ENCODE results near the gene STAT3.
A peak's percentile ranks its signal among the peaks of the same experiment; 100 is the strongest.
"Not testable (repeated sequence)": the region's sequence is repeated elsewhere in the genome, so short reads cannot be mapped to it uniquely, and the experiment has no call there.

The STAT3 gene

GRCh38 chr17:42322382-42323267 is 65.6 kb downstream of the STAT3 start:
- TF ChIP-seq, protein P1, sequence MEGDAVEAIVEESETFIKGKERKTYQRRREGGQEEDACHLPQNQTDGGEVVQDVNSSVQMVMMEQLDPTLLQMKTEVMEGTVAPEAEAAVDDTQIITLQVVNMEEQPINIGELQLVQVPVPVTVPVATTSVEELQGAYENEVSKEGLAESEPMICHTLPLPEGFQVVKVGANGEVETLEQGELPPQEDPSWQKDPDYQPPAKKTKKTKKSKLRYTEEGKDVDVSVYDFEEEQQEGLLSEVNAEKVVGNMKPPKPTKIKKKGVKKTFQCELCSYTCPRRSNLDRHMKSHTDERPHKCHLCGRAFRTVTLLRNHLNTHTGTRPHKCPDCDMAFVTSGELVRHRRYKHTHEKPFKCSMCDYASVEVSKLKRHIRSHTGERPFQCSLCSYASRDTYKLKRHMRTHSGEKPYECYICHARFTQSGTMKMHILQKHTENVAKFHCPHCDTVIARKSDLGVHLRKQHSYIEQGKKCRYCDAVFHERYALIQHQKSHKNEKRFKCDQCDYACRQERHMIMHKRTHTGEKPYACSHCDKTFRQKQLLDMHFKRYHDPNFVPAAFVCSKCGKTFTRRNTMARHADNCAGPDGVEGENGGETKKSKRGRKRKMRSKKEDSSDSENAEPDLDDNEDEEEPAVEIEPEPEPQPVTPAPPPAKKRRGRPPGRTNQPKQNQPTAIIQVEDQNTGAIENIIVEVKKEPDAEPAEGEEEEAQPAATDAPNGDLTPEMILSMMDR (IDR thresholded peaks at IDR 0.05; ENCODE audit: insufficient read depth, low read depth, low read length, missing control alignments): peak; percentile 100
- no peak overlapping the region for H3K4me3 ChIP-seq (ENCODE audit: low read depth, low read length)
- peak; percentile 96 for DNase-seq (ENCODE audit: low read depth)

DNA sequence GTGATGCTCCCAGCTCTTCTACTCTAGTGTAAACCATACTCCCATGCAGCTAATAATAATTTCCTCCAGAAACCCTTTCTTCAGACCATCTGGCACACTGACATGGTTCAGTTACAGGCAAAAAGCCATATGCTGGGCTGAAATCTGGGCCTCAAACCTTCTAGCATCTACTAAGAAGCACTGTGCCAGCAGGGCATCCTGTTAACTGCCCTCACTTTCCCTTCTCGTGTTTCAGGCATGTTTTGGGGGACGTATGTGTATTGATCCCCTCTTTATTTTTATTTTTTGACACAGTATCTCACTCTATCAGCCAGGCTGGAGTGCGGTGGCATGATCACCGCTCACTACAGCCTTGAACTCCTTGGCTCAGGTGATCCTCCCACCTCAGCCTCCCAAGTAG is 66.7 kb downstream of the STAT3 start:
- no peak for DNase-seq (ENCODE audit: low read depth)
- TF ChIP-seq, protein P1 (IDR thresholded peaks at IDR 0.05; ENCODE audit: insufficient read depth, low read depth, low read length, missing control alignments): no peak
- H3K4me3 ChIP-seq (ENCODE audit: low read depth, low read length): no peak overlapping the region

DNA sequence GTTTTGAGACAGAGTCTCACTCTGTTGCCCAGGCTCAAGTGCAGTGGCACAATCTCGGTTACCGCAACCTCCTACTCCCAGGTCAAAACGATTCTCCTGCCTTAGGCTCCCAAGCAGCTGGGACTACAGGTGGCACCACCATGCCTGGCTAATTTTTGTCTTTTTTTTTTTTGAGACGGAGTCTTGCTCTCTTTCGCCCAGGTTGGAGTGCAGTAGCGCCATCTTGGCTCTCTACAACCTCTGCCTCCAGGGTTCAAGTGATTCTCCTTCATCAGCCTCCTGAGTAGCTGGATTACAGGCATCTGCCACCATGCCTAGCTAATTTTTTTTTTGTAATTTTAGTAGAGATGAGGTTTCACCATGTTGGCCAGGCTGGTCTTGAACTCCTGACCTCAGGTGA is 70.3 kb downstream of the STAT3 start:
- H3K4me3 ChIP-seq (ENCODE audit: low read depth, low read length); DNase-seq (ENCODE audit: low read depth): not testable (repeated sequence)

DNA sequence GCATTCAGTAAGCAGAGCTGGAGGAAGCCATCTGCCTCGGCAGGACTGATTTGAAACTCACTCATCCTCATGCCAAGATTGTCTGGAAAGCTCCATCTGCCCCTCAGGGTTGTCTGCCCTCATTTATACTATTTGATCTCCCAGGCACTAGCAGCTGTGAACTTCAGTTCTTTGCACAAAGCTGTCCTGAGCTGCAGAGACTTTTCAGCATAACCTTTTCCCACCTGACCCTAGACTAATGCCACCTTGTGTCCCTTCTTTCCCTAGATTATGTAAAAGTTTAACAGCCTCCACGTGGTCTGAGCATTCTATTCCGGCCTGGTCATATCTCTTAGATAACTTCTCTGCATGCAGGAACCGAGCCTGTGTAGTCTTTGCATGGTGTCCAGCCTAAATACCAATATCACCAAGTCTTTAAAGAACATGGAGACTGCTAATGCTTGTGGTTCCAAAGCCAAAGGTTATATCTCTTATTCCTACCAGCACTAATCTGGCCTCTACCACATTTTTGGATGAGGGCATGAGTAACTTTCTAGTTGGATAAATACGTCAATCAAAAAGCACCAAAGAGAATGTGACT is 70.9 kb downstream of the STAT3 start:
- H3K4me3 ChIP-seq (ENCODE audit: low read depth, low read length): no peak overlapping the region
- TF ChIP-seq, protein P1 (IDR thresholded peaks at IDR 0.05; ENCODE audit: insufficient read depth, low read depth, low read length, missing control alignments): no peak
- no peak for DNase-seq (ENCODE audit: low read depth)

DNA sequence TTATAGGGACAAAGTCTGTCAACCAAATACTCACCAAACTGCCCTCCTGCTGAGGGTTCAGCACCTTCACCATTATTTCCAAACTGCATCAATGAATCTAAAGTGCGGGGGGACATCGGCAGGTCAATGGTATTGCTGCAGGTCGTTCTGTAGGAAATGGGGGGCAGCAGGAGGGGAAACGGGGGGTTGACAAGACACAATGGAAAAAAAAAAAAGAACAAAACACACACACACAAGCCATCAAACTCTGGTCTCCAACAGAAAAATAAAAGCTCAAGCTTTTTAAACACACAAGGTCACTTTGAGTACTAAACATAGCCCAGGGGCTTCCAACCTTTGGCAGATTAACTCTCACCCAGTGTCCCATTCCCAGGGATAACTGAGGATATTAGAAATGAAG is 71.5 kb downstream of the STAT3 start:
- H3K4me3 ChIP-seq (ENCODE audit: low read depth, low read length): no peak overlapping the region
- TF ChIP-seq, protein P1 (IDR thresholded peaks at IDR 0.05; ENCODE audit: insufficient read depth, low read depth, low read length, missing control alignments): no peak

DNA sequence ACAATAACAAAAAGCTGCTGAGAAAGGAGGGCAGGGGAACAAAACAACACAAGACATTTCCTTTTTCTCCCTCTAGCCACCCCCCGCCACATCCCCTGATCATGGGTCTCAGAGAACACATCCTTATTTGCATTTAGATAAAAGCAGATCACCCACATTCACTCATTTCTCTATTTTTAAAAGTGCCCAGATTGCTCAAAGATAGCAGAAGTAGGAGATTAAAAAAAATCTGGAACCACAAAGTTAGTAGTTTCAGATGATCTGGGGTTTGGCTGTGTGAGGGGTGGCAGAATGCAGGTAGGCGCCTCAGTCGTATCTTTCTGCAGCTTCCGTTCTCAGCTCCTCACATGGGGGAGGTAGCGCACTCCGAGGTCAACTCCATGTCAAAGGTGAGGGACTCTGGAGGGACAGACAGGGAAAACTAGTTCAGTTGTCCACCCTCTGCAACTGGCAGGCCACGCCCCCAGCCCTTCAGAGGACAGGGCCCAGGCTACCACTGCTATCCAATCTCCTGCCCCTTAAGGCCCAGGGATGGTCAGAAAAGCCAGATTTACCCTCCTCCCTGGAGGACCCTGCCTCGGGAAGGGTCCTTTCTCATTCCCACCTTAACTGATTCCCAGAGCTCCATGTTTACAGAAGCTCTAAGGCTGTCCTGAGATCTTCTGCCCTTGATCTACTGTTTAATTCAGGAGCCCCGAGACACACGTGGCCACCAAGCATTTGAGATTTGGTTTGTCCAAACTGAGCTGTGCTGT is 72.7 kb downstream of the STAT3 start:
- DNase-seq (ENCODE audit: low read depth): peak; percentile 68
- H3K4me3 ChIP-seq (ENCODE audit: low read depth, low read length): no peak overlapping the region
- TF ChIP-seq, protein P1 (IDR thresholded peaks at IDR 0.05; ENCODE audit: insufficient read depth, low read depth, low read length, missing control alignments): no peak

More for the DNA sequence above, 71.5 kb downstream of the STAT3 start:
- DNase-seq (ENCODE audit: low read depth): no peak
